ENCODE results near the gene FNTB. TPM values are rescaled to one million over a fixed set of nuclear protein-coding genes. Genes with fewer than 3 reads are reported as not detected.

Gene FNTB
- total and polyA plus RNA-seq, 2 of the 13 experiments (the other 11 are each of a cell fraction or from before 2014, with no cell fraction given) = 23.6 to 28.5 TPM

DNA sequence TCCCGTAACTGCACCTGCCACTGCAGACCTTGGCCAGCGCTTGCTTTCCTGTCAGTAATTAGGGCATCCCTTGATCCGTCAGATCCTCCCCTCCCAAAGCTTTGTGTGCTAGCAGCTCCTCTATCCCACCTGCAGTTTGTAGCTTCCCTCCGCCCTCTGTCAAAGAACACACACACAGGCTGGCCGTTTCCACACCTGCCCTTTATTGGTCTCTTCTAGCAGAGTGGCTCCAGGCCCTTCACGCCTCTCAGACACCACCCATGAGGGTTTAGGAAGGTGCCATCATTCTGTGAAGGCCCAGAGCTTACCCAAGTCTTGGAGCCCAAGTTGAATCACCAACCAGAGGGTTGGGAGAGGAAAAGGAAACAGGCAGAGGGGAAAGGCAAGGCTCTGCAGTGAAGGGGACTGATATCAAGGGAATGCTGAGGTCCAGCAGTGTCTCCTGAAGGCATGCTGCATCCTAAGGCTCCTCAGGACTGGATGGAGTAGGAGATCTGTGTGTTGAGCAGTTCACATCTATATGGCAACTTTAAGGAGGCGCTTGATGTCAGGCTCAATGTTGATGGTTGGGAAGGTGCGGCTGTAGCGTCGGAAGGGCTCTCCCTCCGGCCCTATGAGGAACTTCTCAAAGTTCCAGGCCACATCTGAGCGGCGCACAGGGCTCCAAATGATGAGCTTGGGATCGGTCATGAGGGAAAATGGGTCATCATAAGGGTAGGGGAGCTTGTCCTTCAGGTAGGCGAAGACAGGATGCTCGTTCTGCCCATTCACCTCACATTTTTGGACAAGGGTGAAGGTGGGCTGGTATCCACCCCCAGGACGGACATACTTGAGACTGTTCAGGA, 47.5 kb upstream of the FNTB start (continued):
- TF ChIP-seq NR2F2 (IDR thresholded peaks at IDR 0.05; ENCODE audit: borderline replicate concordance, low read depth) (no peak), ONECUT2 (CRISPR knock-in tag; IDR thresholded peaks at IDR 0.05) (no peak), ZNF552 (CRISPR knock-in tag; IDR thresholded peaks at IDR 0.05; ENCODE audit: borderline replicate concordance) (no peak), ZNF652 (CRISPR knock-in tag; IDR thresholded peaks at IDR 0.05; ENCODE audit: borderline replicate concordance, low read depth) (no peak), PTBP1 (IDR thresholded peaks at IDR 0.05; ENCODE audit: low read depth, low read length, poor library complexity, severe bottlenecking) (no peak), ARNT2 (CRISPR knock-in tag; IDR thresholded peaks at IDR 0.05; ENCODE audit: low read depth) (no peak), HOXD1 (CRISPR knock-in tag; IDR thresholded peaks at IDR 0.05) (no peak), KLF12 (CRISPR knock-in tag; IDR thresholded peaks at IDR 0.05; ENCODE audit: borderline replicate concordance) (no peak), ZNF350 (CRISPR knock-in tag; IDR thresholded peaks at IDR 0.05; ENCODE audit: borderline replicate concordance, low read depth) (no peak), ZNF44 (CRISPR knock-in tag; IDR thresholded peaks at IDR 0.05) (no peak), ZNF678 (CRISPR knock-in tag; IDR thresholded peaks at IDR 0.05) (no peak), DNMT3B (CRISPR knock-in tag; conservative IDR thresholded peaks at IDR 0.05) (no peak), RARG (CRISPR knock-in tag; IDR thresholded peaks at IDR 0.05; ENCODE audit: low read depth) (no peak), SKI (IDR thresholded peaks at IDR 0.05; ENCODE audit: partially characterized antibody) (no peak), NRL (CRISPR knock-in tag; IDR thresholded peaks at IDR 0.05; ENCODE audit: borderline replicate concordance) (no peak), ARID2 (CRISPR knock-in tag; IDR thresholded peaks at IDR 0.05; ENCODE audit: borderline replicate concordance) (no peak), ZNF383 (CRISPR knock-in tag; IDR thresholded peaks at IDR 0.05; ENCODE audit: borderline replicate concordance) (no peak), POLR2G (IDR thresholded peaks at IDR 0.05; ENCODE audit: low read depth, low read length) (no peak; the same call in 1 of the 2 replicates), ZNF556 (CRISPR knock-in tag; IDR thresholded peaks at IDR 0.05; ENCODE audit: borderline replicate concordance) (no peak), ZNF124 (CRISPR knock-in tag; IDR thresholded peaks at IDR 0.05) (no peak)
- TF ChIP-seq, protein P1, sequence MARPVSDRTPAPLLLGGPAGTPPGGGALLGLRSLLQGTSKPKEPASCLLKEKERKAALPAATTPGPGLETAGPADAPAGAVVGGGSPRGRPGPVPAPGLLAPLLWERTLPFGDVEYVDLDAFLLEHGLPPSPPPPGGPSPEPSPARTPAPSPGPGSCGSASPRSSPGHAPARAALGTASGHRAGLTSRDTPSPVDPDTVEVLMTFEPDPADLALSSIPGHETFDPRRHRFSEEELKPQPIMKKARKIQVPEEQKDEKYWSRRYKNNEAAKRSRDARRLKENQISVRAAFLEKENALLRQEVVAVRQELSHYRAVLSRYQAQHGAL (CRISPR knock-in tag; IDR thresholded peaks at IDR 0.05; ENCODE audit: not compliant biosample characterization) = no peak
- TF ChIP-seq, protein P2, sequence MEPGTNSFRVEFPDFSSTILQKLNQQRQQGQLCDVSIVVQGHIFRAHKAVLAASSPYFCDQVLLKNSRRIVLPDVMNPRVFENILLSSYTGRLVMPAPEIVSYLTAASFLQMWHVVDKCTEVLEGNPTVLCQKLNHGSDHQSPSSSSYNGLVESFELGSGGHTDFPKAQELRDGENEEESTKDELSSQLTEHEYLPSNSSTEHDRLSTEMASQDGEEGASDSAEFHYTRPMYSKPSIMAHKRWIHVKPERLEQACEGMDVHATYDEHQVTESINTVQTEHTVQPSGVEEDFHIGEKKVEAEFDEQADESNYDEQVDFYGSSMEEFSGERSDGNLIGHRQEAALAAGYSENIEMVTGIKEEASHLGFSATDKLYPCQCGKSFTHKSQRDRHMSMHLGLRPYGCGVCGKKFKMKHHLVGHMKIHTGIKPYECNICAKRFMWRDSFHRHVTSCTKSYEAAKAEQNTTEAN (CRISPR knock-in tag; conservative IDR thresholded peaks at IDR 0.05) = no peak
- TF ChIP-seq, protein P3, sequence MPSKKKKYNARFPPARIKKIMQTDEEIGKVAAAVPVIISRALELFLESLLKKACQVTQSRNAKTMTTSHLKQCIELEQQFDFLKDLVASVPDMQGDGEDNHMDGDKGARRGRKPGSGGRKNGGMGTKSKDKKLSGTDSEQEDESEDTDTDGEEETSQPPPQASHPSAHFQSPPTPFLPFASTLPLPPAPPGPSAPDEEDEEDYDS (CRISPR knock-in tag; IDR thresholded peaks at IDR 0.05) = no peak
- TF ChIP-seq, protein P4, sequence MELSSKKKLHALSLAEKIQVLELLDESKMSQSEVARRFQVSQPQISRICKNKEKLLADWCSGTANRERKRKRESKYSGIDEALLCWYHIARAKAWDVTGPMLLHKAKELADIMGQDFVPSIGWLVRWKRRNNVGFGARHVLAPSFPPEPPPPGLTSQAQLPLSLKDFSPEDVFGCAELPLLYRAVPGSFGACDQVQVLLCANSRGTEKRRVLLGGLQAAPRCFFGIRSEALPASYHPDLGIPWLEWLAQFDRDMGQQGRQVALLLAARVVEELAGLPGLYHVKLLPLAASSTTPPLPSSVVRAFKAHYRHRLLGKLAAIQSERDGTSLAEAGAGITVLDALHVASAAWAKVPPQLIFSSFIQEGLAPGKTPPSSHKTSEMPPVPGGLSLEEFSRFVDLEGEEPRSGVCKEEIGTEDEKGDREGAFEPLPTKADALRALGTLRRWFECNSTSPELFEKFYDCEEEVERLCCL (CRISPR knock-in tag; IDR thresholded peaks at IDR 0.05; ENCODE audit: borderline replicate concordance) = no peak
- TF ChIP-seq, protein P5, sequence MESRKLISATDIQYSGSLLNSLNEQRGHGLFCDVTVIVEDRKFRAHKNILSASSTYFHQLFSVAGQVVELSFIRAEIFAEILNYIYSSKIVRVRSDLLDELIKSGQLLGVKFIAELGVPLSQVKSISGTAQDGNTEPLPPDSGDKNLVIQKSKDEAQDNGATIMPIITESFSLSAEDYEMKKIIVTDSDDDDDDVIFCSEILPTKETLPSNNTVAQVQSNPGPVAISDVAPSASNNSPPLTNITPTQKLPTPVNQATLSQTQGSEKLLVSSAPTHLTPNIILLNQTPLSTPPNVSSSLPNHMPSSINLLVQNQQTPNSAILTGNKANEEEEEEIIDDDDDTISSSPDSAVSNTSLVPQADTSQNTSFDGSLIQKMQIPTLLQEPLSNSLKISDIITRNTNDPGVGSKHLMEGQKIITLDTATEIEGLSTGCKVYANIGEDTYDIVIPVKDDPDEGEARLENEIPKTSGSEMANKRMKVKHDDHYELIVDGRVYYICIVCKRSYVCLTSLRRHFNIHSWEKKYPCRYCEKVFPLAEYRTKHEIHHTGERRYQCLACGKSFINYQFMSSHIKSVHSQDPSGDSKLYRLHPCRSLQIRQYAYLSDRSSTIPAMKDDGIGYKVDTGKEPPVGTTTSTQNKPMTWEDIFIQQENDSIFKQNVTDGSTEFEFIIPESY (CRISPR knock-in tag; IDR thresholded peaks at IDR 0.05) = no peak
